ENCODE measurements around the gene MPRIP. TPM values are rescaled to one million over a fixed set of nuclear protein-coding genes. Genes with fewer than 3 reads are reported as not detected.

Gene MPRIP
- total and polyA plus RNA-seq, 2 of the 13 experiments (the other 11 are each of a cell fraction or from before 2014, with no cell fraction given), result 50.2 to 52.4 TPM

GRCh38 chr17:17237026-17237799, 195.0 kb downstream of the MPRIP start, which contains the start of gene FLCN (continued):
- TF ChIP-seq ZZZ3 (CRISPR knock-in tag; IDR thresholded peaks at IDR 0.05; ENCODE audit: borderline replicate concordance) (peak; percentile 33; the same call in 1 of the 2 replicates), ZNF430 (CRISPR knock-in tag; IDR thresholded peaks at IDR 0.05) (peak; percentile 60; the same call in 1 of the 2 replicates), ZNF335 (CRISPR knock-in tag; IDR thresholded peaks at IDR 0.05) (no peak), ZBTB21 (CRISPR knock-in tag; IDR thresholded peaks at IDR 0.05) (no peak), ARNTL (CRISPR knock-in tag; IDR thresholded peaks at IDR 0.05) (peak; percentile 95), ZNF547 (CRISPR knock-in tag; IDR thresholded peaks at IDR 0.05) (peak; percentile 44; the same call in 1 of the 2 replicates), ZNF800 (CRISPR knock-in tag; IDR thresholded peaks at IDR 0.05) (peak; percentile 5; the same call in 1 of the 2 replicates), IRF2 (CRISPR knock-in tag; IDR thresholded peaks at IDR 0.05) (peak; percentile 19; the same call in 1 of the 2 replicates), PCBP1 (IDR thresholded peaks at IDR 0.05; ENCODE audit: borderline replicate concordance, low read depth, low read length) (peak; percentile 98), KDM5B (CRISPR knock-in tag; IDR thresholded peaks at IDR 0.05; ENCODE audit: borderline replicate concordance) (0 out of 2 replicates have a peak, but pooled peaks have one; percentile 42), ZMYM2 (CRISPR knock-in tag; IDR thresholded peaks at IDR 0.05) (no peak), ZNF776 (CRISPR knock-in tag; IDR thresholded peaks at IDR 0.05) (peak; percentile 52; the same call in 1 of the 2 replicates), RARG (CRISPR knock-in tag; IDR thresholded peaks at IDR 0.05; ENCODE audit: low read depth) (0 out of 2 replicates have a peak, but pooled peaks have one; percentile 53), ZNF792 (CRISPR knock-in tag; IDR thresholded peaks at IDR 0.05) (peak; percentile 10; the same call in 1 of the 2 replicates), ZSCAN29 (CRISPR knock-in tag; conservative IDR thresholded peaks at IDR 0.05) (0 out of 2 replicates have a peak, but pooled peaks have one; percentile 42), CCAR2 (optimal IDR thresholded peaks at IDR 0.05; ENCODE audit: low read depth, low read length) (no peak), ZNF30 (CRISPR knock-in tag; IDR thresholded peaks at IDR 0.05) (no peak), ZFP1 (CRISPR knock-in tag; IDR thresholded peaks at IDR 0.05) (no peak), SCMH1 (CRISPR knock-in tag; IDR thresholded peaks at IDR 0.05; ENCODE audit: borderline replicate concordance) (no peak), ZSCAN9 (CRISPR knock-in tag; IDR thresholded peaks at IDR 0.05; ENCODE audit: borderline replicate concordance) (peak; percentile 52; the same call in 1 of the 2 replicates), MBNL3 (CRISPR knock-in tag; conservative IDR thresholded peaks at IDR 0.05) (no peak), GATAD2A (CRISPR knock-in tag; IDR thresholded peaks at IDR 0.05) (peak; percentile 72), MXI1 (IDR thresholded peaks at IDR 0.05; ENCODE audit: borderline replicate concordance, low read depth, low read length) (peak; percentile 28; the same call in 1 of the 3 replicates), EEA1 (CRISPR knock-in tag; IDR thresholded peaks at IDR 0.05; ENCODE audit: borderline replicate concordance) (0 out of 2 replicates have a peak, but pooled peaks have one; percentile 26), EP300 (IDR thresholded peaks at IDR 0.05; ENCODE audit: low read depth in 2 of 2, low read length in 2 of 2) (0 out of 4 replicates have a peak, but pooled peaks of 1 of the 2 experiments have one; percentile 7), EP300 (CRISPR knock-in tag; IDR thresholded peaks at IDR 0.05; ENCODE audit: borderline replicate concordance) (no peak), KDM3A (CRISPR knock-in tag; IDR thresholded peaks at IDR 0.05; ENCODE audit: low read depth) (0 out of 2 replicates have a peak, but pooled peaks have one; percentile 26), PHF20 (CRISPR knock-in tag; IDR thresholded peaks at IDR 0.05) (peak; percentile 68)
- TF ChIP-seq, protein P1, sequence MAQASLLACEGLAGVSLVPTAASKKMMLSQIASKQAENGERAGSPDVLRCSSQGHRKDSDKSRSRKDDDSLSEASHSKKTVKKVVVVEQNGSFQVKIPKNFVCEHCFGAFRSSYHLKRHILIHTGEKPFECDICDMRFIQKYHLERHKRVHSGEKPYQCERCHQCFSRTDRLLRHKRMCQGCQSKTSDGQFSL (CRISPR knock-in tag; IDR thresholded peaks at IDR 0.05), result 0 out of 2 replicates have a peak, but pooled peaks have one; percentile 22
- TF ChIP-seq, protein P2, sequence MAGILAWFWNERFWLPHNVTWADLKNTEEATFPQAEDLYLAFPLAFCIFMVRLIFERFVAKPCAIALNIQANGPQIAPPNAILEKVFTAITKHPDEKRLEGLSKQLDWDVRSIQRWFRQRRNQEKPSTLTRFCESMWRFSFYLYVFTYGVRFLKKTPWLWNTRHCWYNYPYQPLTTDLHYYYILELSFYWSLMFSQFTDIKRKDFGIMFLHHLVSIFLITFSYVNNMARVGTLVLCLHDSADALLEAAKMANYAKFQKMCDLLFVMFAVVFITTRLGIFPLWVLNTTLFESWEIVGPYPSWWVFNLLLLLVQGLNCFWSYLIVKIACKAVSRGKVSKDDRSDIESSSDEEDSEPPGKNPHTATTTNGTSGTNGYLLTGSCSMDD (CRISPR knock-in tag; IDR thresholded peaks at IDR 0.05), result no peak
